Sigmoid colon (tissue), 7 donors: Measurements from ENCODE around the gene RAI14. TPM values are rescaled to one million over a fixed set of nuclear protein-coding genes. Genes with fewer than 3 reads are reported as not detected.

Experiments used
- DNase-seq: peaks from one replicate; pipeline ENCODE4 v3.0.0-alpha.2; 2019
- H3K27ac ChIP-seq, 4 donors: fragments of 200-600 bp; sonication (generic); one replicate each; pipeline ENCODE4 v1.5.1; 2016 to 2019; ENCODE audit warnings: mild to moderate bottlenecking in 1 of 4
- H3K27me3 ChIP-seq, 3 donors: fragments of 200-600 bp; sonication (generic); one replicate each; pipeline ENCODE4 v1.5.1; 2019; ENCODE audit warnings: mild to moderate bottlenecking in 1 of 3
- H3K36me3 ChIP-seq, 4 donors: fragments of 200-600 bp; sonication (generic); one replicate each; pipeline ENCODE4 v1.5.1; 2016 to 2019
- H3K4me1 ChIP-seq, 4 donors: fragments of 200-600 bp; sonication (generic); one replicate each; pipeline ENCODE4 v1.5.1; 2017 to 2019
- H3K4me3 ChIP-seq, 4 donors: fragments of 200-600 bp; sonication (generic); one replicate each; pipeline ENCODE4 v1.5.1; 2017 to 2019; ENCODE audit warnings: mild to moderate bottlenecking in 2 of 4, moderate library complexity in 1 of 4
- H3K9me3 ChIP-seq, 4 donors: fragments of 200-600 bp in 3 of 4; sonication (generic) in 3 of 4; one replicate each; pipeline versions ENCODE4 v1.5.1 to v1.6.1; 2013 to 2019
- EP300 ChIP-seq, 4 donors: sonication (generic); formaldehyde crosslinking; IDR thresholded peaks; one replicate each; pipeline ENCODE4 v1.6.1; 2017; ENCODE audit warnings: antibody characterized with exemption in 4 of 4
- POLR2A ChIP-seq, 2 donors: fragments of 450-650 bp; IDR thresholded peaks; one replicate each; pipeline ENCODE4 v1.6.1; 2016; ENCODE audit warnings: antibody characterized with exemption in 2 of 2, mild to moderate bottlenecking in 2 of 2, moderate library complexity in 2 of 2
- POLR2AphosphoS5 ChIP-seq, 4 donors: sonication (generic); formaldehyde crosslinking; IDR thresholded peaks; one replicate each; pipeline ENCODE4 v1.6.1; 2017; ENCODE audit warnings: antibody characterized with exemption in 4 of 4
- WGBS, 2 donors: extraction: QIAGEN DNeasy Blood & Tissue Kit; methylation state at CpG; one replicate each; pipeline ENCODE4 v1.1.7; 2013; 5-methylcytosine and 5-hydroxymethylcytosine counted together
- intact Hi-C: fragments of 100-400 bp; cut with DNase I; formaldehyde crosslinking; loops from one replicate; pipeline ENCODE4 v1.15.1; 2023
- polyA plus RNA-seq, 3 donors: library from polyadenylated mRNA; stranded (reverse); fragments of 200-250 nt; gene quantifications; one replicate each; pipeline ENCODE4 v1.2.3, GENCODE V29; 2013
- total RNA-seq, 4 donors: library from RNA; depleted of rRNA; stranded (reverse); fragments of >200 nt; gene quantifications; one replicate each; pipeline ENCODE4 v1.1.0, GENCODE V29; 2016
- TF ChIP-seq, protein P1 (sequence below), 4 experiments: fragments of 450-650 bp in 3 of 4; fragments of 200-600 bp in 1 of 4; IDR thresholded peaks; one replicate each; pipeline ENCODE4 v1.5.1; 2016 to 2019; ENCODE audit warnings: antibody characterized with exemption in 4 of 4, mild to moderate bottlenecking in 3 of 4, moderate library complexity in 2 of 4
- donor health status: healthy with polysubstance abuse.
- donor health status: Bipolar disorder and iron deficiency.
- donor health status: healthy.

The RAI14 gene
- total and polyA plus RNA-seq, 7 donors = 6.7 to 89.5 (median 23.4) TPM

DNA sequence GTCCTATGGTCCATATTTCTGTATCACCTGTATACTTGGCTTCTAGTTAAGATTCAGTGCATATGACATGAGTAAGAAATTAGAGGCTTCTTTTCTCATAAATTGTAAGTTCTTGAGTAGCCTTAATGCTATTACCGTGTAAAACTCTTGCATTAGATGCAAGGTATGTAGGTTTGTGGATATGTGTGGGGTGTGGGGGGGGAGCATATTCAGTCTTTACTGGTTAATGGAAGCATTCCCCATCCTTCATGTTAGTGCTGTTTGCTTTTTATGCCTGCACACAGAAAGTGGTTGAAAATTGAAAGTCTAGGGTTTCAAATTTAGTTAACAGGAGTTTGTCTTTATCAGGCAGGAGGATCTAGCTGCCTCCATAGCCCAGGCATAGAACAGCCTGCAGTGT, 16.1 kb downstream of the RAI14 start:
- H3K36me3 ChIP-seq = no peaks in the 10 kb centered on the region
- TF ChIP-seq EP300 (IDR thresholded peaks at IDR 0.05) (no peak), POLR2AphosphoS5 (IDR thresholded peaks at IDR 0.05) (no peak), POLR2A (IDR thresholded peaks at IDR 0.05) (no peak)
- TF ChIP-seq, protein P1, sequence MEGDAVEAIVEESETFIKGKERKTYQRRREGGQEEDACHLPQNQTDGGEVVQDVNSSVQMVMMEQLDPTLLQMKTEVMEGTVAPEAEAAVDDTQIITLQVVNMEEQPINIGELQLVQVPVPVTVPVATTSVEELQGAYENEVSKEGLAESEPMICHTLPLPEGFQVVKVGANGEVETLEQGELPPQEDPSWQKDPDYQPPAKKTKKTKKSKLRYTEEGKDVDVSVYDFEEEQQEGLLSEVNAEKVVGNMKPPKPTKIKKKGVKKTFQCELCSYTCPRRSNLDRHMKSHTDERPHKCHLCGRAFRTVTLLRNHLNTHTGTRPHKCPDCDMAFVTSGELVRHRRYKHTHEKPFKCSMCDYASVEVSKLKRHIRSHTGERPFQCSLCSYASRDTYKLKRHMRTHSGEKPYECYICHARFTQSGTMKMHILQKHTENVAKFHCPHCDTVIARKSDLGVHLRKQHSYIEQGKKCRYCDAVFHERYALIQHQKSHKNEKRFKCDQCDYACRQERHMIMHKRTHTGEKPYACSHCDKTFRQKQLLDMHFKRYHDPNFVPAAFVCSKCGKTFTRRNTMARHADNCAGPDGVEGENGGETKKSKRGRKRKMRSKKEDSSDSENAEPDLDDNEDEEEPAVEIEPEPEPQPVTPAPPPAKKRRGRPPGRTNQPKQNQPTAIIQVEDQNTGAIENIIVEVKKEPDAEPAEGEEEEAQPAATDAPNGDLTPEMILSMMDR (IDR thresholded peaks at IDR 0.05) = no peak
- intact Hi-C loops = no loop called here
- 91 to 96% methylated on average over 1 of the region's 1 CpG for WGBS, 2 donors
- no peaks in the 10 kb centered on the region for H3K9me3 ChIP-seq
- H3K27me3 ChIP-seq = no peaks in the 10 kb centered on the region
- peak overlapping the region in 3 of 4 donors; percentile 73 to 83 (median 79) for H3K27ac ChIP-seq
- peaks cover 0 to 49% (median 37%) of the 10 kb centered on the region in 4 donors for H3K4me1 ChIP-seq
- no peak for DNase-seq
- H3K4me3 ChIP-seq = no peak overlapping the region

DNA sequence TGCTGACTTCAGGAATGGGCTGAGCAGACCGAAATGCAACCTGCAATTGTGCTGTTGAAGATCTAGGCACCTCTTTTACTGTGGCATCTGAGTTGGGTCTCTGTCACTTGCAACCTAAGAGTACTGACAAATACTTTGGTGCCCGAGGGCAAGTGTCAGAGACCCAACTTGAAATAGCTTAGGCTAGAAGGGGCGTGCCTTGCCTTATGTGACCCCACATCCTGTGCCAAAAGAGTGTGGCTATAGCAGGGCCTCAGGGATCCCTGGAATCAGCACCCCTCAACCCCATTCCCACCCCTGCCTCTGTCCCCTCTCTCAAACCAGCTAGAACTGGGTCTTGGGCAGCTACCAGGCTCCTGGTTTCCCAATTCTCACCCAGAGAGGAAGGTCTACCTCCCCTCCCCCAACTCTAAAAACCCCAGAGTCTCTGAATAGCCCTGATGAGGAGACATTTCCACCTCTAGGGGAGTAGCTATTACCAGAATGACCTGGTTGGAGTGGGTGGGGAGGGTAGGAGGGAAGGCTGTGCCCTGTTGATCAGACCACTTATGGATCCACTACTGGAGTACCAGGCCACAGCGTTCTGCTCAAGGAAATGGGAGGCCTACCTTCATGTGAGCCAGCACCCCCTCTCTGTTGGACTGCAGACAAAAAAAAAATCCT, 17.5 kb downstream of the RAI14 start:
- peak overlapping the region; percentile 67 to 83 (median 76) for H3K27ac ChIP-seq
- H3K9me3 ChIP-seq = no peaks in the 10 kb centered on the region
- intact Hi-C loops = no loop called here
- DNase-seq = no peak
- H3K4me1 ChIP-seq = peaks cover 0 to 53% (median 37%) of the 10 kb centered on the region in 4 donors
- H3K4me3 ChIP-seq = no peak overlapping the region
- 87 to 90% methylated on average over 4 of the region's 4 CpGs for WGBS, 2 donors
- no peaks in the 10 kb centered on the region for H3K27me3 ChIP-seq
- TF ChIP-seq POLR2A (IDR thresholded peaks at IDR 0.05) (no peak), EP300 (IDR thresholded peaks at IDR 0.05) (no peak), POLR2AphosphoS5 (IDR thresholded peaks at IDR 0.05) (no peak)
- TF ChIP-seq, protein P1 (IDR thresholded peaks at IDR 0.05) = no peak
- no peaks in the 10 kb centered on the region for H3K36me3 ChIP-seq

- no peak overlapping the region for H3K4me3 ChIP-seq
- peak in 2 of 4 donors; percentile 32 to 66 for TF ChIP-seq POLR2AphosphoS5 (IDR thresholded peaks at IDR 0.05)
- TF ChIP-seq POLR2A (IDR thresholded peaks at IDR 0.05) = no peak
- TF ChIP-seq EP300 (IDR thresholded peaks at IDR 0.05) = peak in 2 of 4 donors; percentile 47 to 53
- TF ChIP-seq, protein P1 (IDR thresholded peaks at IDR 0.05) = no peak
- WGBS, 2 donors = 90 to 91% methylated on average over 3 of the region's 3 CpGs
- peak overlapping the region; percentile 67 to 83 (median 76) for H3K27ac ChIP-seq
- H3K4me1 ChIP-seq = peaks cover 0 to 48% (median 35%) of the 10 kb centered on the region in 4 donors
- intact Hi-C loops = no loop called here
- no peaks in the 10 kb centered on the region for H3K9me3 ChIP-seq
- H3K27me3 ChIP-seq = no peaks in the 10 kb centered on the region
- H3K36me3 ChIP-seq = no peaks in the 10 kb centered on the region
- no peak for DNase-seq
Observed at GRCh38 chr5:34674187-34674586, 18.1 kb downstream of the RAI14 start.

- no peaks in the 10 kb centered on the region for H3K27me3 ChIP-seq
- H3K36me3 ChIP-seq = no peaks in the 10 kb centered on the region
- WGBS, 2 donors = 84 to 92% methylated on average over 3 of the region's 3 CpGs
- no peak for DNase-seq
- no peaks in the 10 kb centered on the region for H3K9me3 ChIP-seq
- H3K27ac ChIP-seq = peak overlapping the region in 2 of 4 donors; percentile 79 to 83
- TF ChIP-seq, protein P1 (IDR thresholded peaks at IDR 0.05) = no peak
- TF ChIP-seq EP300 (IDR thresholded peaks at IDR 0.05) = no peak
- TF ChIP-seq POLR2AphosphoS5 (IDR thresholded peaks at IDR 0.05) = no peak
- no peak for TF ChIP-seq POLR2A (IDR thresholded peaks at IDR 0.05)
- H3K4me3 ChIP-seq = no peak overlapping the region
- peaks cover 0 to 32% (median 26%) of the 10 kb centered on the region in 4 donors for H3K4me1 ChIP-seq
- intact Hi-C loops = no loop called here
Observed at GRCh38 chr5:34675857-34676256, 19.7 kb downstream of the RAI14 start.
